ENCODE data around the gene MTHFR.
A peak's percentile ranks its signal among the peaks of the same experiment; 100 is the strongest.

The MTHFR gene

GRCh38 chr1:11767922-11768704 lies 37.7 kb downstream of the MTHFR start:
- Mint-ChIP-seq H3K27me3 (no peaks in the 10 kb centered on the region), H3K27ac (no peak overlapping the region), H3K4me1 (ENCODE audit: low read depth) (no peaks in the 10 kb centered on the region), H3K36me3 (ENCODE audit: low read depth) (no peaks in the 10 kb centered on the region), H3K4me3 (no peak overlapping the region), H3K9me3 (no peaks in the 10 kb centered on the region)

- Mint-ChIP-seq H3K27me3 (peaks cover 8% of the 10 kb centered on the region), H3K9me3 (no peaks in the 10 kb centered on the region), H3K4me3 (no peak overlapping the region), H3K27ac (no peak overlapping the region), H3K36me3 (ENCODE audit: low read depth) (no peaks in the 10 kb centered on the region), H3K4me1 (ENCODE audit: low read depth) (peaks cover 3% of the 10 kb centered on the region)
Measured at GRCh38 chr1:11766429-11766776, 39.4 kb downstream of the MTHFR start.

GRCh38 chr1:11765661-11766428 lies 39.9 kb downstream of the MTHFR start:
- peaks cover 13% of the 10 kb centered on the region for H3K27me3 Mint-ChIP-seq
- H3K36me3 Mint-ChIP-seq (ENCODE audit: low read depth): no peaks in the 10 kb centered on the region
- no peak overlapping the region for H3K4me3 Mint-ChIP-seq
- peaks cover 3% of the 10 kb centered on the region for H3K4me1 Mint-ChIP-seq (ENCODE audit: low read depth)
- no peak overlapping the region for H3K27ac Mint-ChIP-seq
- H3K9me3 Mint-ChIP-seq: no peaks in the 10 kb centered on the region

GRCh38 chr1:11764519-11764918 lies 41.2 kb downstream of the MTHFR start:
- Mint-ChIP-seq H3K4me1 (ENCODE audit: low read depth) (peaks cover 3% of the 10 kb centered on the region), H3K9me3 (no peaks in the 10 kb centered on the region), H3K36me3 (ENCODE audit: low read depth) (no peaks in the 10 kb centered on the region), H3K27ac (no peak overlapping the region), H3K4me3 (no peak overlapping the region), H3K27me3 (peaks cover 13% of the 10 kb centered on the region)

GRCh38 chr1:11764115-11764514 lies 41.6 kb downstream of the MTHFR start:
- no peak overlapping the region for H3K4me3 Mint-ChIP-seq
- peaks cover 3% of the 10 kb centered on the region for H3K4me1 Mint-ChIP-seq (ENCODE audit: low read depth)
- H3K27me3 Mint-ChIP-seq: peaks cover 13% of the 10 kb centered on the region
- H3K36me3 Mint-ChIP-seq (ENCODE audit: low read depth): no peaks in the 10 kb centered on the region
- H3K9me3 Mint-ChIP-seq: no peaks in the 10 kb centered on the region
- no peak overlapping the region for H3K27ac Mint-ChIP-seq

- H3K27ac Mint-ChIP-seq: no peak within 1 kb of the TSS
- H3K36me3 Mint-ChIP-seq (ENCODE audit: low read depth): no peaks in the 10 kb centered on the region
- H3K4me1 Mint-ChIP-seq (ENCODE audit: low read depth): peaks cover 3% of the 10 kb centered on the region
- H3K9me3 Mint-ChIP-seq: no peaks in the 10 kb centered on the region
- H3K4me3 Mint-ChIP-seq: no peak within 1 kb of the TSS
- peaks cover 13% of the 10 kb centered on the region for H3K27me3 Mint-ChIP-seq
Measured at GRCh38 chr1:11761988-11762406, 43.8 kb downstream of the MTHFR start, which contains the start of gene C1orf167. C1orf167 (plus strand) TSS chr1:11762193; CDS start chr1:11764401, 2,208 bp downstream.

GRCh38 chr1:11761285-11761684 lies 44.5 kb downstream of the MTHFR start:
- Mint-ChIP-seq H3K4me1 (ENCODE audit: low read depth) (peaks cover 3% of the 10 kb centered on the region), H3K4me3 (no peak overlapping the region), H3K36me3 (ENCODE audit: low read depth) (no peaks in the 10 kb centered on the region), H3K27ac (no peak overlapping the region), H3K9me3 (no peaks in the 10 kb centered on the region), H3K27me3 (peaks cover 13% of the 10 kb centered on the region)

- Mint-ChIP-seq H3K36me3 (ENCODE audit: low read depth) (no peaks in the 10 kb centered on the region), H3K9me3 (no peaks in the 10 kb centered on the region)
Measured at GRCh38 chr1:11759791-11760190, 46.0 kb downstream of the MTHFR start.

GRCh38 chr1:11757047-11757446 lies 48.7 kb downstream of the MTHFR start:
- Mint-ChIP-seq H3K4me1 (ENCODE audit: low read depth) (peaks cover 3% of the 10 kb centered on the region), H3K9me3 (no peaks in the 10 kb centered on the region), H3K36me3 (ENCODE audit: low read depth) (no peaks in the 10 kb centered on the region), H3K27ac (no peak overlapping the region), H3K4me3 (no peak overlapping the region), H3K27me3 (peaks cover 5% of the 10 kb centered on the region)

More at GRCh38 chr1:11759791-11760190, 46.0 kb downstream of the MTHFR start:
- Mint-ChIP-seq H3K4me1 (ENCODE audit: low read depth) (peaks cover 3% of the 10 kb centered on the region), H3K27ac (no peak overlapping the region), H3K27me3 (peaks cover 13% of the 10 kb centered on the region), H3K4me3 (no peak overlapping the region)

GRCh38 chr1:11753555-11754208 lies 52.1 kb downstream of the MTHFR start:
- Mint-ChIP-seq H3K36me3 (ENCODE audit: low read depth) (no peaks in the 10 kb centered on the region), H3K27me3 (no peaks in the 10 kb centered on the region), H3K9me3 (no peaks in the 10 kb centered on the region), H3K4me3 (no peak overlapping the region), H3K27ac (no peak overlapping the region), H3K4me1 (ENCODE audit: low read depth) (peaks cover 6% of the 10 kb centered on the region)

GRCh38 chr1:11752359-11753088 lies 53.2 kb downstream of the MTHFR start:
- peaks cover 6% of the 10 kb centered on the region for H3K4me1 Mint-ChIP-seq (ENCODE audit: low read depth)
- H3K36me3 Mint-ChIP-seq (ENCODE audit: low read depth): no peaks in the 10 kb centered on the region
- H3K27me3 Mint-ChIP-seq: no peaks in the 10 kb centered on the region
- no peak overlapping the region for H3K4me3 Mint-ChIP-seq
- no peak overlapping the region for H3K27ac Mint-ChIP-seq
- no peaks in the 10 kb centered on the region for H3K9me3 Mint-ChIP-seq

GRCh38 chr1:11751087-11751486 lies 54.7 kb downstream of the MTHFR start:
- no peaks in the 10 kb centered on the region for H3K9me3 Mint-ChIP-seq
- H3K4me1 Mint-ChIP-seq (ENCODE audit: low read depth): peaks cover 6% of the 10 kb centered on the region
- H3K27me3 Mint-ChIP-seq: no peaks in the 10 kb centered on the region
- no peak overlapping the region for H3K27ac Mint-ChIP-seq
- H3K4me3 Mint-ChIP-seq: no peak overlapping the region
- H3K36me3 Mint-ChIP-seq (ENCODE audit: low read depth): peaks cover 4% of the 10 kb centered on the region

GRCh38 chr1:11749996-11750395 lies 55.8 kb downstream of the MTHFR start:
- Mint-ChIP-seq H3K36me3 (ENCODE audit: low read depth) (peaks cover 4% of the 10 kb centered on the region), H3K4me3 (no peak overlapping the region), H3K27me3 (no peaks in the 10 kb centered on the region), H3K27ac (no peak overlapping the region), H3K4me1 (ENCODE audit: low read depth) (peaks cover 6% of the 10 kb centered on the region), H3K9me3 (no peaks in the 10 kb centered on the region)

- H3K36me3 Mint-ChIP-seq (ENCODE audit: low read depth): peaks cover 4% of the 10 kb centered on the region
Measured at GRCh38 chr1:11749203-11749689, 56.5 kb downstream of the MTHFR start.

More at GRCh38 chr1:11749203-11749689, 56.5 kb downstream of the MTHFR start:
- peak overlapping the region; percentile 65 for H3K27ac Mint-ChIP-seq
- H3K4me3 Mint-ChIP-seq: no peak overlapping the region
- H3K4me1 Mint-ChIP-seq (ENCODE audit: low read depth): peaks cover 6% of the 10 kb centered on the region
- H3K9me3 Mint-ChIP-seq: no peaks in the 10 kb centered on the region
- H3K27me3 Mint-ChIP-seq: no peaks in the 10 kb centered on the region

All from stimulated activated naive CD8-positive, alpha-beta T cell treated with anti-CD3 and anti-CD28 coated beads, Interleukin-15, Interleukin-2, amounts not matched to agents 100 ng/mL and 50 ng/mL, for 24 hours (primary cell).